ENCODE measurements around the gene RBMX2. TPM values are rescaled to one million over a fixed set of nuclear protein-coding genes. Genes with fewer than 3 reads are reported as not detected.

Gene RBMX2
- total and polyA plus RNA-seq, 2 experiments from 2014 or later = 16.1 to 48.9 TPM

DNA sequence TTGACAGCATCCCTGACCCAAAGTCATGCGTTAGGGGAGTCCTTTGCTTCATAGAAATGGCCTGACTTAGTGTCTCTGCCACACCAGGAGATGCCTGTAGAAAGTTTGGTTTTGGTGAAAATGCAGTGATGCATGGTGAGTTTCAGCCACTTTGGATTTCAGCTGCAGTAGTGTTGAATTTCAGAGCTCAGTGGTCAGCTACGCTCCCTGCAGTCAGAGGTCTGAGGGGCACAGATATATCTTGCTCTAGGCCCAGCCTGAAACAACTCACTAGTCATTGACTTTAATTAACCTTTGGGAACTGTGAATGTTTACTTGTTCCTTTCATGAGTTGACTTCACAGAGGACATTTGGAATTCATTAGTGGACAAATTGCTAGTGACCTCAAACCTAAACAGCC, 17.5 kb downstream of the RBMX2 start (continued):
- TF ChIP-seq, protein P1, sequence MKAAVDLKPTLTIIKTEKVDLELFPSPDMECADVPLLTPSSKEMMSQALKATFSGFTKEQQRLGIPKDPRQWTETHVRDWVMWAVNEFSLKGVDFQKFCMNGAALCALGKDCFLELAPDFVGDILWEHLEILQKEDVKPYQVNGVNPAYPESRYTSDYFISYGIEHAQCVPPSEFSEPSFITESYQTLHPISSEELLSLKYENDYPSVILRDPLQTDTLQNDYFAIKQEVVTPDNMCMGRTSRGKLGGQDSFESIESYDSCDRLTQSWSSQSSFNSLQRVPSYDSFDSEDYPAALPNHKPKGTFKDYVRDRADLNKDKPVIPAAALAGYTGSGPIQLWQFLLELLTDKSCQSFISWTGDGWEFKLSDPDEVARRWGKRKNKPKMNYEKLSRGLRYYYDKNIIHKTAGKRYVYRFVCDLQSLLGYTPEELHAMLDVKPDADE (IDR thresholded peaks at IDR 0.05) = no peak
- TF ChIP-seq ZNF331 (CRISPR knock-in tag; IDR thresholded peaks at IDR 0.05; ENCODE audit: low read depth) = no peak

DNA sequence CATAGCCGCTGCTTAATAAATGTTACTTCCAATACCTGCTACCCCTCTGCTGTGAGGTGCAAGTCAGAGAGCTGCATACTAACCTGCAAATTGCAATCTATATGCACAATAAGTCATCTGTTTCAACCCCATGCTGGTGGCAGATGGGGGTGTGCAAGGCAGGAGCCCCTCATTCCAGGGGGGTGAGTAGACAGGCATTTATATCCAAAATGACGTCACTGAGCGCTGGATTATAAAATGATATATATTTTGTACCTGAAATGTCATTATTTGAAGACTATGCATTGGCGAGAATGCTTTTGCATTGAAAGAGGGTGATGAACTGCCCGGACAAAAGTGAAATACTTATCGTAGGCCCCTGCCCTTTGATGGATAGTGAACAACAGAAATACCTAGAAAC, 24.7 kb downstream of the RBMX2 start:
- H3K4me1 ChIP-seq (ENCODE audit: insufficient read depth) = no peaks in the 10 kb centered on the region
- no peak overlapping the region for H3K27ac ChIP-seq (ENCODE audit: low read depth)
- no peak overlapping the region for H3K4me2 ChIP-seq
- no peak overlapping the region for H3K4me3 Mint-ChIP-seq
- no peaks in the 10 kb centered on the region for H3K36me3 Mint-ChIP-seq (ENCODE audit: low read depth)
- H2AFZ ChIP-seq = no peak overlapping the region
- H3K27ac Mint-ChIP-seq = no peak overlapping the region
- no peak for TF ChIP-seq JUNB (IDR thresholded peaks at IDR 0.05; ENCODE audit: unreplicated experiment)
- TF ChIP-seq, protein P2, sequence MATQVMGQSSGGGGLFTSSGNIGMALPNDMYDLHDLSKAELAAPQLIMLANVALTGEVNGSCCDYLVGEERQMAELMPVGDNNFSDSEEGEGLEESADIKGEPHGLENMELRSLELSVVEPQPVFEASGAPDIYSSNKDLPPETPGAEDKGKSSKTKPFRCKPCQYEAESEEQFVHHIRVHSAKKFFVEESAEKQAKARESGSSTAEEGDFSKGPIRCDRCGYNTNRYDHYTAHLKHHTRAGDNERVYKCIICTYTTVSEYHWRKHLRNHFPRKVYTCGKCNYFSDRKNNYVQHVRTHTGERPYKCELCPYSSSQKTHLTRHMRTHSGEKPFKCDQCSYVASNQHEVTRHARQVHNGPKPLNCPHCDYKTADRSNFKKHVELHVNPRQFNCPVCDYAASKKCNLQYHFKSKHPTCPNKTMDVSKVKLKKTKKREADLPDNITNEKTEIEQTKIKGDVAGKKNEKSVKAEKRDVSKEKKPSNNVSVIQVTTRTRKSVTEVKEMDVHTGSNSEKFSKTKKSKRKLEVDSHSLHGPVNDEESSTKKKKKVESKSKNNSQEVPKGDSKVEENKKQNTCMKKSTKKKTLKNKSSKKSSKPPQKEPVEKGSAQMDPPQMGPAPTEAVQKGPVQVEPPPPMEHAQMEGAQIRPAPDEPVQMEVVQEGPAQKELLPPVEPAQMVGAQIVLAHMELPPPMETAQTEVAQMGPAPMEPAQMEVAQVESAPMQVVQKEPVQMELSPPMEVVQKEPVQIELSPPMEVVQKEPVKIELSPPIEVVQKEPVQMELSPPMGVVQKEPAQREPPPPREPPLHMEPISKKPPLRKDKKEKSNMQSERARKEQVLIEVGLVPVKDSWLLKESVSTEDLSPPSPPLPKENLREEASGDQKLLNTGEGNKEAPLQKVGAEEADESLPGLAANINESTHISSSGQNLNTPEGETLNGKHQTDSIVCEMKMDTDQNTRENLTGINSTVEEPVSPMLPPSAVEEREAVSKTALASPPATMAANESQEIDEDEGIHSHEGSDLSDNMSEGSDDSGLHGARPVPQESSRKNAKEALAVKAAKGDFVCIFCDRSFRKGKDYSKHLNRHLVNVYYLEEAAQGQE (IDR thresholded peaks at IDR 0.05; ENCODE audit: unreplicated experiment) = no peak
- TF ChIP-seq, protein P3, sequence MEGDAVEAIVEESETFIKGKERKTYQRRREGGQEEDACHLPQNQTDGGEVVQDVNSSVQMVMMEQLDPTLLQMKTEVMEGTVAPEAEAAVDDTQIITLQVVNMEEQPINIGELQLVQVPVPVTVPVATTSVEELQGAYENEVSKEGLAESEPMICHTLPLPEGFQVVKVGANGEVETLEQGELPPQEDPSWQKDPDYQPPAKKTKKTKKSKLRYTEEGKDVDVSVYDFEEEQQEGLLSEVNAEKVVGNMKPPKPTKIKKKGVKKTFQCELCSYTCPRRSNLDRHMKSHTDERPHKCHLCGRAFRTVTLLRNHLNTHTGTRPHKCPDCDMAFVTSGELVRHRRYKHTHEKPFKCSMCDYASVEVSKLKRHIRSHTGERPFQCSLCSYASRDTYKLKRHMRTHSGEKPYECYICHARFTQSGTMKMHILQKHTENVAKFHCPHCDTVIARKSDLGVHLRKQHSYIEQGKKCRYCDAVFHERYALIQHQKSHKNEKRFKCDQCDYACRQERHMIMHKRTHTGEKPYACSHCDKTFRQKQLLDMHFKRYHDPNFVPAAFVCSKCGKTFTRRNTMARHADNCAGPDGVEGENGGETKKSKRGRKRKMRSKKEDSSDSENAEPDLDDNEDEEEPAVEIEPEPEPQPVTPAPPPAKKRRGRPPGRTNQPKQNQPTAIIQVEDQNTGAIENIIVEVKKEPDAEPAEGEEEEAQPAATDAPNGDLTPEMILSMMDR (conservative IDR thresholded peaks at IDR 0.05; ENCODE audit: low read depth in 2 of 2) = no peak
- TF ChIP-seq CREB1 (CRISPR knock-in tag; IDR thresholded peaks at IDR 0.05; ENCODE audit: low read depth) = no peak
- no peak for TF ChIP-seq EZH2phosphoT487 (IDR thresholded peaks at IDR 0.05; ENCODE audit: unreplicated experiment)
- no peak for TF ChIP-seq NANOG (IDR thresholded peaks at IDR 0.05; ENCODE audit: borderline replicate concordance)
- no peak for TF ChIP-seq ZNF331 (CRISPR knock-in tag; IDR thresholded peaks at IDR 0.05; ENCODE audit: low read depth)
- no peak for TF ChIP-seq ZNF114 (CRISPR knock-in tag; IDR thresholded peaks at IDR 0.05)
- no peak for TF ChIP-seq EZH2 (IDR thresholded peaks at IDR 0.05; ENCODE audit: low read depth, unreplicated experiment)
- TF ChIP-seq, protein P4, sequence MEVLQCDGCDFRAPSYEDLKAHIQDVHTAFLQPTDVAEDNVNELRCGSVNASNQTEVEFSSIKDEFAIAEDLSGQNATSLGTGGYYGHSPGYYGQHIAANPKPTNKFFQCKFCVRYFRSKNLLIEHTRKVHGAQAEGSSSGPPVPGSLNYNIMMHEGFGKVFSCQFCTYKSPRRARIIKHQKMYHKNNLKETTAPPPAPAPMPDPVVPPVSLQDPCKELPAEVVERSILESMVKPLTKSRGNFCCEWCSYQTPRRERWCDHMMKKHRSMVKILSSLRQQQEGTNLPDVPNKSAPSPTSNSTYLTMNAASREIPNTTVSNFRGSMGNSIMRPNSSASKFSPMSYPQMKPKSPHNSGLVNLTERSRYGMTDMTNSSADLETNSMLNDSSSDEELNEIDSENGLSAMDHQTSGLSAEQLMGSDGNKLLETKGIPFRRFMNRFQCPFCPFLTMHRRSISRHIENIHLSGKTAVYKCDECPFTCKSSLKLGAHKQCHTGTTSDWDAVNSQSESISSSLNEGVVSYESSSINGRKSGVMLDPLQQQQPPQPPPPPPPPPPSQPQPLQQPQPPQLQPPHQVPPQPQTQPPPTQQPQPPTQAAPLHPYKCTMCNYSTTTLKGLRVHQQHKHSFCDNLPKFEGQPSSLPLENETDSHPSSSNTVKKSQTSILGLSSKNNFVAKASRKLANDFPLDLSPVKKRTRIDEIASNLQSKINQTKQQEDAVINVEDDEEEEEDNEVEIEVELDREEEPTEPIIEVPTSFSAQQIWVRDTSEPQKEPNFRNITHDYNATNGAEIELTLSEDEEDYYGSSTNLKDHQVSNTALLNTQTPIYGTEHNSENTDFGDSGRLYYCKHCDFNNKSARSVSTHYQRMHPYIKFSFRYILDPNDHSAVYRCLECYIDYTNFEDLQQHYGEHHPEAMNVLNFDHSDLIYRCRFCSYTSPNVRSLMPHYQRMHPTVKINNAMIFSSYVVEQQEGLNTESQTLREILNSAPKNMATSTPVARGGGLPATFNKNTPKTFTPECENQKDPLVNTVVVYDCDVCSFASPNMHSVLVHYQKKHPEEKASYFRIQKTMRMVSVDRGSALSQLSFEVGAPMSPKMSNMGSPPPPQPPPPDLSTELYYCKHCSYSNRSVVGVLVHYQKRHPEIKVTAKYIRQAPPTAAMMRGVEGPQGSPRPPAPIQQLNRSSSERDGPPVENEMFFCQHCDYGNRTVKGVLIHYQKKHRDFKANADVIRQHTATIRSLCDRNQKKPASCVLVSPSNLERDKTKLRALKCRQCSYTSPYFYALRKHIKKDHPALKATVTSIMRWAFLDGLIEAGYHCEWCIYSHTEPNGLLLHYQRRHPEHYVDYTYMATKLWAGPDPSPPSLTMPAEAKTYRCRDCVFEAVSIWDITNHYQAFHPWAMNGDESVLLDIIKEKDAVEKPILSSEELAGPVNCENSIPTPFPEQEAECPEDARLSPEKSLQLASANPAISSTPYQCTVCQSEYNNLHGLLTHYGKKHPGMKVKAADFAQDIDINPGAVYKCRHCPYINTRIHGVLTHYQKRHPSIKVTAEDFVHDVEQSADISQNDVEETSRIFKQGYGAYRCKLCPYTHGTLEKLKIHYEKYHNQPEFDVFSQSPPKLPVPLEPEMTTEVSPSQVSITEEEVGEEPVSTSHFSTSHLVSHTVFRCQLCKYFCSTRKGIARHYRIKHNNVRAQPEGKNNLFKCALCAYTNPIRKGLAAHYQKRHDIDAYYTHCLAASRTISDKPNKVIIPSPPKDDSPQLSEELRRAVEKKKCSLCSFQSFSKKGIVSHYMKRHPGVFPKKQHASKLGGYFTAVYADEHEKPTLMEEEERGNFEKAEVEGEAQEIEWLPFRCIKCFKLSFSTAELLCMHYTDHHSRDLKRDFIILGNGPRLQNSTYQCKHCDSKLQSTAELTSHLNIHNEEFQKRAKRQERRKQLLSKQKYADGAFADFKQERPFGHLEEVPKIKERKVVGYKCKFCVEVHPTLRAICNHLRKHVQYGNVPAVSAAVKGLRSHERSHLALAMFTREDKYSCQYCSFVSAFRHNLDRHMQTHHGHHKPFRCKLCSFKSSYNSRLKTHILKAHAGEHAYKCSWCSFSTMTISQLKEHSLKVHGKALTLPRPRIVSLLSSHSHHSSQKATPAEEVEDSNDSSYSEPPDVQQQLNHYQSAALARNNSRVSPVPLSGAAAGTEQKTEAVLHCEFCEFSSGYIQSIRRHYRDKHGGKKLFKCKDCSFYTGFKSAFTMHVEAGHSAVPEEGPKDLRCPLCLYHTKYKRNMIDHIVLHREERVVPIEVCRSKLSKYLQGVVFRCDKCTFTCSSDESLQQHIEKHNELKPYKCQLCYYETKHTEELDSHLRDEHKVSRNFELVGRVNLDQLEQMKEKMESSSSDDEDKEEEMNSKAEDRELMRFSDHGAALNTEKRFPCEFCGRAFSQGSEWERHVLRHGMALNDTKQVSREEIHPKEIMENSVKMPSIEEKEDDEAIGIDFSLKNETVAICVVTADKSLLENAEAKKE (CRISPR knock-in tag; IDR thresholded peaks at IDR 0.05) = no peak
- TF ChIP-seq STAT1 (IDR thresholded peaks at IDR 0.05; ENCODE audit: unreplicated experiment) = no peak
- no peak for TF ChIP-seq POLR2AphosphoS5 (IDR thresholded peaks at IDR 0.05; ENCODE audit: low read depth)
- no peaks in the 10 kb centered on the region for H4K20me1 ChIP-seq (replicated peaks; ENCODE audit: insufficient read depth)
- ATAC-seq (no peak), DNase-seq (ENCODE audit: low spot score) (no peak)
- H3K79me2 ChIP-seq (replicated peaks; ENCODE audit: insufficient read depth) = no peaks in the 10 kb centered on the region
- H3K36me3 ChIP-seq (ENCODE audit: insufficient read depth) = no peaks in the 10 kb centered on the region
- H3F3A ChIP-seq (replicated peaks; ENCODE audit: low read depth) = no peaks in the 10 kb centered on the region
- no peaks in the 10 kb centered on the region for H3K27me3 Mint-ChIP-seq (ENCODE audit: insufficient read depth, low read depth, poor library complexity)
- no peaks in the 10 kb centered on the region for H3K9me2 ChIP-seq (ENCODE audit: insufficient read depth)
- no peaks in the 10 kb centered on the region for H3K4me1 Mint-ChIP-seq
- no peak overlapping the region for H3K4me3 ChIP-seq
- H3K9me3 Mint-ChIP-seq = peaks cover 3% of the 10 kb centered on the region; the same call in 2 of the 3 replicates
- H3K27me3 ChIP-seq (ENCODE audit: insufficient read depth) = no peaks in the 10 kb centered on the region

All from GM23338 (cell line).